ENCODE measurements around the gene DAND5.

The DAND5 gene, protein sequence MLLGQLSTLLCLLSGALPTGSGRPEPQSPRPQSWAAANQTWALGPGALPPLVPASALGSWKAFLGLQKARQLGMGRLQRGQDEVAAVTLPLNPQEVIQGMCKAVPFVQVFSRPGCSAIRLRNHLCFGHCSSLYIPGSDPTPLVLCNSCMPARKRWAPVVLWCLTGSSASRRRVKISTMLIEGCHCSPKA

DNA sequence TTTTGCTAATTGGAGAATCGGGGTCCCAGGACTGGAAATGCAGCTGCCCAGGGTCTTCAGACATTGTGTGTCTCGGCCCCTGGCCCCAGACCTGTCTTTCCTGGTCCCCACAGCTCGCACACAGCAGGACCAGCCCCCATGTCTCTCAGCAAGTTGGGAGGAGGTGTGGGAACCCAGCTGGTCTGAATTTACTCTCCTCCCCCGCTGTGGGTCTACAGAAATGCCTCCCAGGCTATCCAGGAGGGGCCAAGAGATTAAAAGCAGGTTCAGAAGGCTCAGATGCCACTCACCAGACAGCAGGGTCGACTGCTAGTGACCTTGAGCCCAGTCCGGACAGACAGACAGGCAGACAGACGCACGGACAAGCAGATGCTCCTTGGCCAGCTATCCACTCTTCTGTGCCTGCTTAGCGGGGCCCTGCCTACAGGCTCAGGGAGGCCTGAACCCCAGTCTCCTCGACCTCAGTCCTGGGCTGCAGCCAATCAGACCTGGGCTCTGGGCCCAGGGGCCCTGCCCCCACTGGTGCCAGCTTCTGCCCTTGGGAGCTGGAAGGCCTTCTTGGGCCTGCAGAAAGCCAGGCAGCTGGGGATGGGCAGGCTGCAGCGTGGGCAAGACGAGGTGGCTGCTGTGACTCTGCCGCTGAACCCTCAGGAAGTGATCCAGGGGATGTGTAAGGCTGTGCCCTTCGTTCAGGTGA, at the start of gene DAND5:
TSS of gene DAND5 (plus strand) at position 285 of the 697 bp plus-strand sequence. CDS start at position 370, 85 bp downstream.
- DNase-seq: no peak

DNA sequence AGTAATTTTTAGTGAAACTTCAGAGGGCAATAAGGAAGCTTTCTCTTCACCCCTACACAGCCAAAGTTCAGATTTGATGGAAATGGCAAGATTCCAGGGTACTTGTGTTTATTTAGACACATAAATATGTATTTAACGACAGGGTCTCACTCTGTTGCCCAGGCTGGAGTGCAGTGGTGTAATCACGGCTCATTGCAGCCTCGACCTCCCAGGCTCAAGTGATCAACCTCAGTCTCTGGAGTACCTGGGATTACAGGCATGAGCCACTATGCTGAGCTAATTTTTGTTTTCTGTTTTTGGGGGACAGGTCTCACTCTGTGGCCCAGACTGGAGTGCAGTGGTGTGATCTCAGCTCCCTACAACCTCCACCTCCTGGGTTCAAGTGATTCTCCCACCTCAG, 48.3 kb upstream of the DAND5 start:
- DNase-seq: no peak

DNA sequence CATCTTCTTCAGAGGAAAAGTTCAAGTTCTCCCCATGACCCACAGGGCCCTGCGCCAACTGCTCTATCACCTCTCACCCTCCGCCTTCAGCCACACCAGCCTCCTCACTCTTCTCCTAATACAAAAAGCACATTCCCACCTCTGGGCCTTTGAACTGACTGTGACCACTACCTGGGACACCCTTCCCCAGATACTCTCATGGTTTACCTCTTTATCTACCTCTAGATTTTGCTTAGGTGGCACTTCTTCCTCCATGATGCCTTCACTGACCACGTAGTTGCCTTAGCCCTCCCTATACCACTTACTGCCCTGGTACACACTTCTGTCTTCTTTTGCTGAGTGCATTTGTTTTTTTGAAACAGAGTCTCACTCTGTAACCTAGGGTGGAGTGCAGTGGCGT, 46.4 kb upstream of the DAND5 start:
- no peak for DNase-seq

DNA sequence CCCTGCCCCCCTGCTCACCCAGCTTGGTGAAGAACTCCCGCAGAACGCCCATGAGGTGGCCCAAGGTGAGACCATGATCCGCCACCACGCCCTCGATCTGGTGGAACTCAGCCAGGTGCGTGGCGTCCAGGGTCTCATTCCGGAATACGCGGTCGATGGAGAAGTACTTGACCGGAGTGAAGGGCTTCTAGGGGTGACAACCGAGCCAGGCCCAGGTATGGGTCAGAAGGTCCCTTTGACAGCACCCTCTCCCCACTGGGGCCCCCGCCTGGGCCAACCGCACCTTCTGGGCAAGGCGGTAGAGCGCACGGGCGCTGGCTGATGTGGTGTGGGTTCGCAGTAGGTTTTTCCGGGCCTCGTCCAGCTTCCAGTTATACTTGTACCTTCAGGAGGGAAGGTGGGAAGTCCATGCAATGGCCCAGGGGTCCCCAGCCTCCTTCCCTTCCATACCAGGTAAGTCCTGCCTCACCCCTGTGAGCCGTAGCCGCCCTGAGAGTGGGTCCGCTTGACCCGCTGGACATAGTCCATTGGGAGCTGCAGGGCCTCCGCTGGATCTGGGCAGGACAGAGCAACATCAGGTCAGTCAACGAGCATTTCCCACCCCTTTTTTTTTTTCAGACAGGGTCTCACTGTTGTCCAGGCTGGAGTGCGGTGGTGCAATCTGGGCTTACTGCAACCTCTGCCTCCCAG, 44.6 kb upstream of the DAND5 start:
- no peak for DNase-seq

DNA sequence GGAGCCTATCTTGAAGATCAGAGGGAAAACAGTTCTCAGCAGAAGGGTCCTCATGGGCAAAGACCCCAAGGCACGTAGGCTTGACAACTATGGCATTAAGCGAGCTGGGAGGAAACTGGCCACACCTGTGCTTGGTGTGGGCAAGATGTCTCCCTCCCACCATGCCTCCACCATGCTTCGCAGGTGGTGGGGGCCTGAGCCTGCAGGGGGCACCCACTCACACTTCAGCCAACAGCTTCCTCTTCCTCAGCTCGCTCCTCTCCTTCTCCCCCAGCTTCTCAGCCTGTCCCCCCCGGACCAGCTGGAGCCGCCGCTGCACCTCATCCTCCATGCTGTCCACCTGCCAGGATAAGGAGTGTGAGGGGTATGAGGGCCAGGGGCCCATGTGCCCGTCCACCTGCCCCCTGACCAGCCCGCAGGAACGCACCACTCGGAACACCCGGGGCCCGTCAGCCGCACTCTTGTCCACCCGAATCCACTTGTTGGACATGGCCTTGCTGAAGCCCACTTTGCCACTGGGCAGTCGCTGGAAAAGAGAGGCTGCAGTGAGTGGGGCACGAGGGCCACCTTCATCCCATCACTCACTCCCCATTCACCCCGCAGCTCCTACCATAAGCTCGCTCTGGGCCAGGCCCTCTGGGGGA, 39.3 kb upstream of the DAND5 start:
- no peak for DNase-seq

DNA sequence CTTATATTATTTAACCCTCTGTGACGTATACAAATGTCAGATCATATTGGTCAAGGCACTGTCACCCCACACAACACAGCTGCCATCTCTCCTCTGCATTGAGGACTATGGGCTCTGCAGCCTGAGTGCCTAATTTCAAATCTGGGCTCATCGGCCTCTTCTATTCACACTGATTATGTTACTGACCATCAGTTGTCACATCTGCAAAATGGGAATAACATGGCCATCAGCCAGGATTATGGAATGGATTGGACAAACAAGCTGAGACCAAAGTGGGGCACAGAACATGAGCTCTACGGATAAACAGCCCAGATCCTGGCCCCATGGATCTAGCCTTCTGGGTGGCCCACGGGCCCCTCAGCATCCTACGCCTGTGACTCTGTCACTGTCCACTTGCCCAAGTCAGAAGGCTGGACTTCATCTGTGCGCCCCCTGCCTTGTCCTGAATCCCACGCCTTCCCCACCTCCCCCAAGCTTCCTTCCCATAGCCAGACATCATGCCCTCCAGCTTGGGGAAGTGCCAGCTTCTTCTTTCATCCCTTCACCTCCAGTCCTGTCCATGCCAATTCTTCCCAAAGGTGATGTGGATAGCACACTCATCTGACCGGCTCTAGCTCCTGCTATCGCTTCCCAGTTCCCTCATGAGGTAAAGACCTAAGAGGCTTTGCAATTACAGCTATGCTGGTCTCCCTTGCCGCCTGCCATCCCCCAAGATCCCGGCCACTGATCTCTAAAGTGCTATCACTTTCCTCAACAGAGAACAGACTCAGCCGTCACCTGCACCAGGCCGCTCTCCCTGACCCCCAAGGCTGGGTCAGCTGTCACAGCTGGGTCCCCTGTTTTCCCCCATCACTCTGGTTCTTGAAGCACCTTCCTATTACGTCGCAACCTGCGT, 36.7 kb upstream of the DAND5 start:
- DNase-seq: no peak

DNA sequence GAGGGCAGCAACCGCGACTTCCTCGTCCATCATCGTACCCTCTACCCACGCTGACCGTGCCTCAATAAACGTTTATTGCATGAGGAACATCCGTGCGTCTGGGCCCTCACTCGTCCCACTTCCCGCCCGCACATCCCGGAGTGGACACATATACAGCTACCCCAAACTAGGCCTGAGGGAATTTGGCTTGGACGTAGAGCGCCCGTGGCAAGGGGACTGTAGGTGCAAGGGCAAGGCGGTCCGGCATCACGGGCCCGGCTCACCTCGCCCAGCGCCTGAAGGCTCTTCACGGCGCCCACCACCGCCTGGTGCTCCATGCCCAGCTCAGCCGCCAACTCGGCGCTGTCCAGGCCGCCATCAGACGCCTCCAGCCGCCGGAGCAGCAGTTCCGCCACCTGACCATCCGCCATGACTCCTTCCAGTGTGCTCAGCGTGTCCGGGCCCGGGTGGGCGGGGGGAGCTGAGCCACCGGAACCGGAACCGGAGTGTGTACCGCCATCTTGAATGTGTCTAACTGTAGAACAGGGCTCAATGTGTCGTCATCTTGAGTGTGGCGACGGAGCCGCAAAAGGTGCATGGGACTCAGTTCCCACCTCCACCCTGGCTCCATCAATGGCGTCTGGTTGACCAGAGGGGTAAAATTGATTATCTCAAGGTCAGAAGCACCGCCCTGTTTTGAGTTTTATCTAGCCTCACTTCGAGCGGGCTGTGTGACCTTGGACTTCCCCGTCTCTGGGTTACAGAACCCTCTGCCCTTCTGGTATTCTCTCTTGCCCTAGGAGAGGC, 35.9 kb upstream of the DAND5 start, which contains the start of gene FARSA:
TSS of gene FARSA (minus strand) at position 425 of the 786 bp plus-strand sequence. CDS start at position 410, 15 bp downstream.
- peak; percentile 89 to 90 for DNase-seq

DNA sequence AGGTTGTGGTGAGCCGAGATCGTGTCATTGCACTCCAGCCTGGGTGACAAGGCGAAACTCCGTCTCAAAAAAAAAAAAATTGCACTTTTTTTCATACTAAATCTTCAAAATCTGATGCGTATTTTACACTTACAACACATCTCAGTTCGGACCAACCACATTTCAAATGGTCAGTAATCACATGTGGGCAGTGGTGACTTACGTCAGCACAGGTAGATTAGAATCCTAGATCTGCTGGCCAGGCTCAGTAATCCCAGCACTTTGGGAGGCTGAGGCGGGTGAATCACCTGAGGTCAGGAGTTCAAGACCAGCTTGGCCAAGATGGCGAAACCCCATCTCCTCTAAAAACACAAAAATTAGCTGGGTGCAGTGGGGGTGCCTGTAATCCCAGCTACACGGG, 34.3 kb upstream of the DAND5 start:
- DNase-seq: no peak

DNA sequence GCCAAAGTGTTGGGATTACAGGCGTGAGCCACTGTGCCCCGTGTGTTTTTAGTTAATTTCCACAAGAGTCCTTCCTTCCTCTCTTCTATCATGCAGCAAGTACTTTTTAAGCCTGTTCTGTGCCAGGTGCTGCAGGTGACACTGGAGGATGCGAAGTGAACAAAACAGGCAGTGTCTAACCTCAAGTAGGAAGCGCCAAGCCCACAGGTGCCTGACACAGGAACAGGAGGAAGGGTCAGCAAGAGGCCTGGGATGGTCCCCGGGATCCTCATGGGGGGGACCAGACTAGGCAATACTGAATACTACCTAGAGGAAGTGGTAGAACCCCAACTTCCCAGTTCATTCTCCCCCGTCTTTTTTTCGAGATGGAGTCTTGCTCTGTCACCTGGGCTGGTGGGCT, 32.8 kb upstream of the DAND5 start:
- no peak for DNase-seq

DNA sequence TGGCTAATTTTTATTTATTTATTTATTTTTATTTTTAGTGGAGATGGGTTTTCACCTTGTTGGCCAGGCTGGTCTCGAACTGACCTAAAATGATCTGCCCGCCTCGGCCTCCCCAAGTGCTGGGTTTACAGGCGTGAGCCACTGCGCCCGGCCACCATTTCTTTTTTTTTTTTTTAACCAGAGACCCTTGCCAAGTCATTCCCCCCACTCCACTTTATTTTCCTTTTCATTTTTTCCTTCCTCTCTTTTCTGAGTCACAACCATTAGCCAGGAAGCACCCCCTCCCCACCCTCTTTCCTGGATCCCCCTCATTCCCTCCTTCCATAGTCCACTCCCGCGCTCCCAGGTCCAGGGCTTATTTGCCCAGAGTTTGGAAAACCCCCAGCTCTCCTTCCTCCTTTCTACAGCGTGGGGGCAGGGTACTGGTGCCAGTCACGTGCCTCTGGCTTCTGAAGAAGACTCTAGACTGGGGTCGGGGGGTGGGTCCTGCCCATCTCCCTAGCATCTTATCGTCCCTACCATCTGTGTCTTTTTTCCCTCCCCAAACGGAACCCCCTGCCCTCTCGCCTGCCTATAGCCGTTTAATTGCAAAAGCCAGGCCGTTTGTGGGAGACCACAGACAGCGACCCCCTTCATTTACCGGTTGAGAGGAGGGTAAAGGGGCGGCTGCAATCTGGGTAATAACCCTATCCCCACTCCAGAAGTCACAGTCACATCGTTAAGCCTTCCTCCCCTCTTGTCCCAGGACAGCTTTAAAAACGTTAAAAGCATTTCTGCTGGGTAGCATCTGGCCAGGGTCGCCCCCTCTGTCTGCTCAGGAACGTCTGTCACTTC, 32.1 kb upstream of the DAND5 start:
- peak in 1 of 2 donors; percentile 38 for DNase-seq

DNA sequence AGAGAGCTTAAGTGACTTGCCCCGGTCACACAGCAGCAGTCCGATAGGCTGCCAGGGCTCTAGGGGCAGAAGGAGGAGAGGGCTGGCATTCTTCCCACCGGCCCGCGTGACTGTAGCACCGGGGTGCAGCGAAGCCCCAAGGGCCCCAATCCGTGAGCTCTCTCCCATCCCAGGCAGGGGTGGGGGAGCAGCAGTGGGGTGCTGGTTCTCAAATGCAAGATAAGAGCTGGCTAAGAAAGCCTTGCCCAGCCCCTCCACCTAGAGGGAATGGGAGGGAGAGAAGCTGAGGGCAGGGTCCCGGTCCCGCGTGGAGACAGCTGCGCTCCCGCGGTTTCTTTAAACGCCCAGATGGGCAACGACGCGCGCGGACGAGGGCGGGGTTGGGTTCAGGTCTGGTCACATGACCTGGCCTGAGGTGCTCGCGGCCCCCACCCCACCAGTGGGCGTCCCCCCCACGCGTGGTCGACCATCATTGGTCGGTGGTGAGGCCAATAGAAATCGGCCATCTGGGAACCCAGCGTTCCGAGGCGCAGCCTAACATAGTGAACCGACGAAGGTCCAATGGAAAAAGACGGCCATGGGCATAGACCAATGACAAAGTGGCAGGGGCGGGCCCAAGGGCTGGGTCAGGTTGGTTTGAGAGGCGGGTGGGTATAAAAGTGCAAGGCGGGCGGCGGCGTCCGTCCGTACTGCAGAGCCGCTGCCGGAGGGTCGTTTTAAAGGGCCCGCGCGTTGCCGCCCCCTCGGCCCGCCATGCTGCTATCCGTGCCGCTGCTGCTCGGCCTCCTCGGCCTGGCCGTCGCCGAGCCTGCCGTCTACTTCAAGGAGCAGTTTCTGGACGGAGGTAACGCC, 31.2 kb upstream of the DAND5 start, which contains the start of gene CALR:
TSS of gene CALR (plus strand) at position 683 of the 852 bp plus-strand sequence. CDS start at position 754, 71 bp downstream.
- DNase-seq: peak; percentile 99

DNA sequence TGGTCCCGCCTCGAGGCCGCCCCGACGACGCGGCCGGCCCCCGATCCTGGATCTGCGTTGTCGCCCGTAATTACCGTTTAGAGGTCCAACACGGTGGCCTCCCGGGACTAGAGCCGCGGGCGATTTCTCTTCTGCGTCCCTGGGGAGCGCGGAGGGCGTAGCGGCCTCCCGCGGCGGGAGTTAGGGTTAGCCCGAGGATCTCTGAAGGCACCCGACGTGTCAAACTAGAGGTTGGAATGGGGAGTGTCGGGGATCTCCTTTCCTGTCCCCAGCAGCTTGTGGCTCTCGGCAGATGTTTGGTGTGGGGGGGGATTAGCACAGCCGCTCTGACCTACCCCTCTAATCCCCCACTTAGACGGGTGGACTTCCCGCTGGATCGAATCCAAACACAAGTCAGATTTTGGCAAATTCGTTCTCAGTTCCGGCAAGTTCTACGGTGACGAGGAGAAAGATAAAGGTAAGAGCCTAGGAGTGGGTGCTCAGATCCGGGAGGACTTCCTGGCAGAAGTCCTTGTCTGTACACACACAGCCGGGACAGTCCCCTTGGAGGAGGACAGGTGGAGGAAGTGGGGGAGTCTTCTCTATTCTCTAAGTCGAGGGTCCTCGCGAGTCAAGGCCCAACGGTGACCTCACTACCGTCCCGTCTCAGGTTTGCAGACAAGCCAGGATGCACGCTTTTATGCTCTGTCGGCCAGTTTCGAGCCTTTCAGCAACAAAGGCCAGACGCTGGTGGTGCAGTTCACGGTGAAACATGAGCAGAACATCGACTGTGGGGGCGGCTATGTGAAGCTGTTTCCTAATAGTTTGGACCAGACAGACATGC, 30.4 kb upstream of the DAND5 start:
- peak; percentile 51 to 56 for DNase-seq

DNA sequence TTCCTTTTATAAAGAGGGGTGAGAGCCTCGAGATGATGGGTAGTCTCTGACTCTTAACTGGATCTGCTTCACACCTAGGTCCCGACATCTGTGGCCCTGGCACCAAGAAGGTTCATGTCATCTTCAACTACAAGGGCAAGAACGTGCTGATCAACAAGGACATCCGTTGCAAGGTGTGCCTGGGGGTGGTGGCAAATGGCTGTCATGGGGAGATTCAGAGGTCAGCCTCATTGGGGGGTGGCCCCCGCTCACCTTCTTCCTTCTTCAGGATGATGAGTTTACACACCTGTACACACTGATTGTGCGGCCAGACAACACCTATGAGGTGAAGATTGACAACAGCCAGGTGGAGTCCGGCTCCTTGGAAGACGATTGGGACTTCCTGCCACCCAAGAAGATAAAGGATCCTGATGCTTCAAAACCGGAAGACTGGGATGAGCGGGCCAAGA, 29.4 kb upstream of the DAND5 start:
- DNase-seq: no peak

DNA sequence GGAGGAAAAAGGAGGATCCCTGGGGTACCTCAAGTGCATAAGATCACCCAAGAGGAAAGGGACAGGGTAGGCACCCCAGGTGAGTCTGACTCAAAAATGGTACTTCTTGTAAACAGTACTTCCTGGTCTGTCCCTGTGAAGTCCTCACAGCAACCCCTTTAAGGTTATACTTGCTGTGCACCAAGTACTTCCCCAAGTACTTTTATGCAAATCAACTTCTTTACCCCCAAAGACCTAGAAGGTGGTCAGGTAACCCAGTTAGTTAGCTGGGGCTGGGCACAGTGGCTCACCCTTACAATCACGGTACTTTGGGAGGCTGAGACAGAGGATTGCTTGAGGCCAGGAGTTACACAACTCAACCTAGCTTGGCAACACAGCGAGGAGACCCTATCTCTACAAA, 28.5 kb upstream of the DAND5 start:
- DNase-seq: no peak

DNA sequence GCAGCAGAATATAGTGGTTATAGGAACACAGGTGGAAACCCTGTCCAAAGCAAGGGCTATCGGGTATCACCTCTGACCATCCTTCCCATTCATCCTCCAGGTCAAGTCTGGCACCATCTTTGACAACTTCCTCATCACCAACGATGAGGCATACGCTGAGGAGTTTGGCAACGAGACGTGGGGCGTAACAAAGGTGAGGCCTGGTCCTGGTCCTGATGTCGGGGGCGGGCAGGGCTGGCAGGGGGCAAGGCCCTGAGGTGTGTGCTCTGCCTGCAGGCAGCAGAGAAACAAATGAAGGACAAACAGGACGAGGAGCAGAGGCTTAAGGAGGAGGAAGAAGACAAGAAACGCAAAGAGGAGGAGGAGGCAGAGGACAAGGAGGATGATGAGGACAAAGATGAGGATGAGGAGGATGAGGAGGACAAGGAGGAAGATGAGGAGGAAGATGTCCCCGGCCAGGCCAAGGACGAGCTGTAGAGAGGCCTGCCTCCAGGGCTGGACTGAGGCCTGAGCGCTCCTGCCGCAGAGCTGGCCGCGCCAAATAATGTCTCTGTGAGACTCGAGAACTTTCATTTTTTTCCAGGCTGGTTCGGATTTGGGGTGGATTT, 25.8 kb upstream of the DAND5 start:
- no peak for DNase-seq

DNA sequence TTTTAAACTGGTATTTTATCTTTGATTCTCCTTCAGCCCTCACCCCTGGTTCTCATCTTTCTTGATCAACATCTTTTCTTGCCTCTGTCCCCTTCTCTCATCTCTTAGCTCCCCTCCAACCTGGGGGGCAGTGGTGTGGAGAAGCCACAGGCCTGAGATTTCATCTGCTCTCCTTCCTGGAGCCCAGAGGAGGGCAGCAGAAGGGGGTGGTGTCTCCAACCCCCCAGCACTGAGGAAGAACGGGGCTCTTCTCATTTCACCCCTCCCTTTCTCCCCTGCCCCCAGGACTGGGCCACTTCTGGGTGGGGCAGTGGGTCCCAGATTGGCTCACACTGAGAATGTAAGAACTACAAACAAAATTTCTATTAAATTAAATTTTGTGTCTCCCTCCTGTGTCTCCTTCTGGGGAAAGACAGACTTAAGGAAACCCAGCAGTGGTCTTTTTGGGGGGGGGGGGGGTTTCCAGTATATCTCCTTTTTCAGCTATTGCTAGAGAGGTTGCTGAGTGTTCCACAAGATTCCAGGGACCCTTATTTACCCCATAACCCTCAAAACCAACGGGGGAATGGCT, 25.2 kb upstream of the DAND5 start:
- DNase-seq: no peak

DNA sequence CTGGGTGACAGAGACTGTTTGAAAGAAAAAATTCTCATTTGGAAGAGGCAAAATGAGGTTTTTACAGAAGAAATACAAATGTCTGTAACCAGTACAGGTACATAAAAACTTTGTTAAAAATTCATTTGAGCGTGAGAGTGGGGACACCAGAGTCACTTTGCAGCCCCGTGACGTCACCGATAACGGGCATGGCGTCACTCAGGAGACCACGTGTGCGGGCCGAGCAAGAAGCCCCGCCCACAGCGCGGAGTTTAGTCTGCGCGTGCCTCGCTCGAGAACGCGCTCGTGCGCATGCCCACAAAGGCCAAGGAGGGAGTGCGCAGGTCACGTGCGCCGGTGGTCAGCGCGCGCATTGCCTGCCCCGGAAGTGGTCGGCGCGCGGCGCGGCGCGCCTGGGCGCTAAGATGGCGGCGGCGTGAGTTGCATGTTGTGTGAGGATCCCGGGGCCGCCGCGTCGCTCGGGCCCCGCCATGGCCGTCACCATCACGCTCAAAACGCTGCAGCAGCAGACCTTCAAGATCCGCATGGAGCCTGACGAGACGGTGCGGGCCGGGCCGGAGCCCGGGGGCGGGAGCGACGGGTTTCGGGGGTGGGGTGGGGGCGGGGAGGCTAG, 23.8 kb upstream of the DAND5 start, which contains the start of gene RAD23A:
TSS of gene RAD23A (plus strand) at position 384 of the 613 bp plus-strand sequence. CDS start at position 471, 87 bp downstream.
- peak; percentile 98 to 99 for DNase-seq

Measured in stimulated activated CD4-positive, alpha-beta T cell treated with anti-CD3 and anti-CD28 coated beads, Interleukin-2, amount 100 ng/mL, for 24 hours (primary cell).